ENCODE results near the gene CLPSL2.

CLPSL2 gene

DNA sequence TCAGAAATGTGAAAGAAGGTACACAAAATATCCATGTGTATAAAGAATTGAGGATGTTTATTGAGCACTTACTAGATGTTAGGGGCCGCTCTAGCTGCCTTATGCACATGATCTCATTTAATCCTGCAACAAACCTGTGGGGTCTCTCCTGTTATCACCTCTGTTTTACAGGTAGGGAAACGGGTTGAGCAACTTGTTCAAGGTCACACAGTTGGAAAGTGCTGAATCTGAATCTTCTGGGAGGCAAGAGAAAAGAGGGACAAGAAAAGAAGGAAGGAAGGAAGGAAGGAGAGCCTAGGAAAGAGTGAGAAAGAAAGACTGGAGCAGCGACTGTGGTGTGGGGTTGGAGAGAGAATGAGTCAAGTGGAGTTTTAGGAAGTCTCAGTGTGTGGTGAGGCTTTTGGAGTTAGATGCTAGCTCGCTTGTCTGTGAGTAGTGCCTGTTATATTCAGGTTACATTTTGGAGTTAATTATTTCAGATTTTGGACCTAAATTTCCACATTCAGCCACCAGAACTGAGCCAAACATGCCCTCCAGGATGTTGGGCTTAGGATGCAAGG is 12.1 kb downstream of the CLPSL2 start:
- no peak for DNase-seq

GRCh38 chr6:35790683-35791082 is 14.3 kb downstream of the CLPSL2 start:
- DNase-seq, result no peak

GRCh38 chr6:35794536-35795452 is 18.4 kb downstream of the CLPSL2 start:
- DNase-seq, result no peak

DNA sequence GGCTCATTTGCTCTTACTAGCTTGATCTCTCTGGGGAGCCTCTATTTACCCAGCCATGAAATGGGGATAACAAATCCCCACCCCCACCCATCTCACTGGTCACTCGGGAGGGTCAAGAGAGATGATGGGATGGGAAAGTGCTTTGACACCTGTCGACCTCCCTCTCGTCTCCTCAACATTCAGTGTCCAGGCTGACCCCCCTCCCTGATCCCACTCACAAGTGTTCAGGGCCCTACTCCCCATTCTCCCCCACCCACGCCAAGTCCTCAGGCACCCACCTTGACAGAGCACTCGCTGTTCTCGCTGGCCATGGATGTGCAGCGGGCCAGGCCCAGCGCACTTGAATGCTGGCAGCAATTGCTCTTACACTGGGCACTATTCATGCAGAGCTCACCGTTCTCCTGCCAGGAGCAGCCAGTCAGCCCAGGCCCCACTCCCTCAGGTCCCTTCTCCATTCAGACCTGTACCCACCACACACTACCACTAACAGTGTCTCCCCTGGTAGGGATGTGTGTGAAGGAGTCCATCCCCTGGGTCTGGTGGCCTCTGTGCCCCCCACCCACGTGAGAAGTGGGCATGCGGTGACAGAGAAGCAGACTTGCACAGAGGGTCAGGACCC is 19.2 kb downstream of the CLPSL2 start:
- no peak for DNase-seq

GRCh38 chr6:35796236-35796635 is 19.8 kb downstream of the CLPSL2 start:
- DNase-seq, result no peak

- no peak for DNase-seq
Measured at GRCh38 chr6:35797837-35798526, 21.6 kb downstream of the CLPSL2 start.

GRCh38 chr6:35798706-35799105 is 22.3 kb downstream of the CLPSL2 start:
- no peak for DNase-seq

DNA sequence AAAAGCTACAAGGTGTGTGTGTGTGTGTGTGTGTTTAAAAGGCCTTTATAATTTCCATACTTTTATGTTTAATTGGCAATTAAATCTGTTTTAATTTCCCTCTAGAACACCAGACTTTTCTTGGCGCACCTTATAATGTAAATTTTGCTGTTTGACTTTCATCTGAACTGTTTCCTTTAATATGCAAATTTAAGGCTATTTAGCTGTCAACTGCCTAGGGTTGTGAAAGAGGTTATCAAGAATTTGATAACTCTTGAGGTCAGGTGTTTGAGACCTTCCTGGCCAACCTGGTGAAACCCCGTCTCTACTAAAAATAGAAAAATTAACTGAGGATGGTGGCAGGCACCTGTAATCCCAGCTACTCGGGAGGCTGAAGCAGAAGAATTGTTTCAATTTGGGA is 24.8 kb downstream of the CLPSL2 start:
- DNase-seq, result no peak

DNA sequence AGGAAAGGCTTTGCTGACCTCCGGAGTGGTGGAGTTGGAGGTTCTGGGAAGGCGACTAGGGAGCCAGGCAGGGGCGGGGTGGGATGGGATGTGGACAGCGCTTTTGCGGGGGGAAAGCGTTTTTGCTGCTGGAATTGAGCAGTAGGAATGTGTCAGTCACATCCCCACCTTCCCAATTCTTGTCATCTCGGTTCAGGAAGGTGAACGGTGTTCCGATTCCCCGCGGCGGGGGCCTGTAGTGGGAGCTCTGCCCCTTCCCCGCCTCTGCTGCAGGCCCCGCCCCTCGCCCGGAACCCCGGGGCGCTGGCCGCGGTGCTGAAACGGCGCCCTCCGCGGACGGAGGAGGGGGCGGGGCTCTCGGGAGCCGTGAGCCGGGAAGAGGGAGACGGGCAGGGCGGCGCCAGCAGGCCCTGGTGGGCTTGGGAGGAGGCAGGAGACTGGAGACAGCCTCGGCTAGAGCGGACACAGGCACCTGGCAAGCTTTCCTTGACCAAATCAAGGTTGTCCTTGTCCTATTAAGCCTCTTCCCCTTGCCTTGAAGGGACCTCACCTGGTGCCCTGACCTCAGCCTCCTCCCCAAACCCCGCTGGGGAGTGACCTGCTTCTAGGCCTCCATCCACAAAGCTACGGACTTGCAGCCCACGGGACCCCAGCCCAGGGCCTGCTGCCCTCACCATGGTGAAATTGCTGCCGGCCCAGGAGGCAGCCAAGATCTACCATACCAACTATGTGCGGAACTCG is 28.8 kb downstream of the CLPSL2 start, which contains the start of gene LHFPL5:
Gene LHFPL5 (plus strand): TSS at position 357 of the 741 bp plus-strand sequence. CDS start 319 bp downstream, at position 676.
- peak; percentile 8 for DNase-seq

DNA sequence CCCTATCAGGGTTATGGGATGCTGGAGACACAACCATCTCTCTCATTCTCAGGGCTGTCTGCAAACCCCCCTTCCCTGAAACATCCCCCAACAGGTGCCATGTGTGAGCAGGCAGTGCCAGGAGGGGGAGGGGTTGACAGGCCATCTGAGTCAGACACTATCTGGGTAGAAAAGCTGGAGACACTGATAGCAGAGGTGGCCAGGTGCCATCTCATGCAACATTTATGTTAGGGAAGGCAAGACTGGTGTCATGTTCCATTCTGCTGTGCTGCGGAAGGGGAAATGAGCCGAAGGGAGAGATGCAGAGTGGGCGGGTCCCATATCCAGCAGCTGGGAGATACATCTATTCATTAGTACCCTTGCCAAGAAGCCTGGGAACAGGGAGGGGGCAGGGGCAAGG is 32.3 kb downstream of the CLPSL2 start:
- DNase-seq, result no peak

- no peak for DNase-seq
Measured at GRCh38 chr6:35809809-35810208, 33.4 kb downstream of the CLPSL2 start.

DNA sequence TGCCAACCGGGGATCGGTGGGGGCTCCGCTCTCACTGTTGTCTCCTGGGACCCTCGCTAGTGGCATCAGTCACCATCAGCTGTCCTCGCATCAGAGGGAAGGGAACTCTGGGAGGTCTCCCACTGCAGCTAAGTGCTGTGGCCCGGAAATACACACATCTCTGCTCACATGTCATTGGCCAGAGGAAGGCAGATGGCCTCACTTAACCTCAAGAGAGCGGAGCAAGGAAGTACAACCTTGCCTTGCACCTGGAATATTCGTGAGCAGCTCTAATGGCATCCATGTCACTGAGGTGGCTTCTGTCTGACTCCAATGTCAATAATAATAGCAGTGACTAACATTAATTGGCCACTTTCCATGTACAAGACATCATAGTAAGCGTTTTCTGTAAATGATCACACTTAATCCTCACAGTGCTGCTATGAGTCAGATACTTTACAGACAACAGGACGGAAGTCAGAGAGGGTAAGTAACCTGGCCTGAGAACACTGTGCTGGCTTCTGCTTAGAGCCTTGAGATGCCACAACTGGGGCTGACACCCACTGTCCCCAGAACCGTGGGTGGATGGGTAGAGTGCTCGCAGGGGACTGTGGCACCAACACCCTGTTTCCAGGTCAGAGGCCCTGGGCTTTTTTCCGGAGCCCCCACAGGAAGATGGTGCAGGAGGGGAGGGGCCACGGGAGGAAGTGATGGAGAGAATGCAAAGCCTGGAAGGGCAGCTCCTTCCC is 34.7 kb downstream of the CLPSL2 start:
- DNase-seq, result no peak

DNA sequence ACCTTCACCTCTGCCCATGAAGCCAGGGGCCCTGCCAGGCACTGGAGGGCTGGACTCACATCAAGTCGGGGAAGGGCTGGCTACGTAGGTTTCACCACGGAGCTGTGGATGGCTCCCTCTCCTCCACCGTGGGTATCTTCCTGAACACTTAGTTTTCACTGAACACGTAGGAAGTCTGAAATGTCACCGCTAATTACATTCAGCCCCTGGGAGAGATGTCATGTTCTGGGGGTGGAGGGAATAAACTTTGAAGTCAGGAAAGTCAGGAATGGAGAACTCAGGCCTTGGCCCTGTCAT is 35.2 kb downstream of the CLPSL2 start:
- no peak for DNase-seq

- no peak for DNase-seq
Measured at GRCh38 chr6:35817515-35817914, 41.1 kb downstream of the CLPSL2 start.

DNA sequence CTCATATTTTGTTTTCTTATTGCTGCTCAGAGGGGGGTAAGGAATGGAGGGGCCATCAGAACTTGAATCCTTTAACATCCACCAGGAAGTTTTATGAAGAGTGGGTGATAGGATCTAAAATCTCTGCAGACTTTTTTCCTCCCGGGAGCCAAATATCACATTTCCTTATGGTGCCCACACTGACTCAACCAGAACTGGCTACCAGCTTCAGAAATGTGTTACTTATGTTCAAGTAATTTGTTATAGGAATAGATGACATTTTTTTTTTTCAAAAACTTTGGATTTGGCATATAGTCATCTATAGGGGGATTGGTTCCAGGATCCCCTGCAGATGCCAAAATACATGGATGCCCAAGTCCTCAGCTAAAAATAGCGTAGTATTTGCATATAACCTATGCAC is 47.2 kb downstream of the CLPSL2 start:
- no peak for DNase-seq

GRCh38 chr6:35824552-35825192 is 48.3 kb downstream of the CLPSL2 start:
- DNase-seq, result no peak
